HCEC 1CT (cell line): ENCODE measurements around the gene FUCA2.
A peak's percentile ranks its signal among the peaks of the same experiment; 100 is the strongest.
"Not testable (repeated sequence)": the region's sequence is repeated elsewhere in the genome, so short reads cannot be mapped to it uniquely, and the experiment has no call there.

Source experiments
- DNase-seq: peaks from one replicate; pipeline ENCODE4 v3.0.0-alpha.2; 2017

The FUCA2 gene

GRCh38 chr6:143490775-143491174, 20.7 kb downstream of the FUCA2 start:
- DNase-seq: no peak

- DNase-seq: no peak
Observed at GRCh38 chr6:143490244-143490643, 21.3 kb downstream of the FUCA2 start.

GRCh38 chr6:143486752-143487151, 24.8 kb downstream of the FUCA2 start:
- DNase-seq: no peak

GRCh38 chr6:143485967-143486366, 25.6 kb downstream of the FUCA2 start:
- DNase-seq: no peak

DNA sequence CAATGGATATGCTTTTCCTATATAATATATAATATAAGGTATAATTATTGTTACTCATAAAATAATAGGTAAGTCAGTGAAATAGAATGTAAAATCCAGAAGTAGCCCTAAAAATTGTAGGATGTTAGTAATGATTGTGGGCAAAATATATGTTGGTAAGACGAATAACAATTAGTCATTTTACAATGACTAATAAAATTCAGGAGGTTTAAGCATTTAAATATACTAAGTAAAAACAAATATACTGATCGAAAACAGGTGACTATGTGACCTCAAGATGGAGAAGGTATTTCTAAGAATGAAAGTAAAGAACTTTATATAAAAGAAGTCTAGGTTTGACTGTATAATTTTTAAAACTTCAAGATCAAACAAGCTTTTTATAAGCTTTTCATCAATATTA, 28.9 kb downstream of the FUCA2 start:
- DNase-seq: peak; percentile 45

DNA sequence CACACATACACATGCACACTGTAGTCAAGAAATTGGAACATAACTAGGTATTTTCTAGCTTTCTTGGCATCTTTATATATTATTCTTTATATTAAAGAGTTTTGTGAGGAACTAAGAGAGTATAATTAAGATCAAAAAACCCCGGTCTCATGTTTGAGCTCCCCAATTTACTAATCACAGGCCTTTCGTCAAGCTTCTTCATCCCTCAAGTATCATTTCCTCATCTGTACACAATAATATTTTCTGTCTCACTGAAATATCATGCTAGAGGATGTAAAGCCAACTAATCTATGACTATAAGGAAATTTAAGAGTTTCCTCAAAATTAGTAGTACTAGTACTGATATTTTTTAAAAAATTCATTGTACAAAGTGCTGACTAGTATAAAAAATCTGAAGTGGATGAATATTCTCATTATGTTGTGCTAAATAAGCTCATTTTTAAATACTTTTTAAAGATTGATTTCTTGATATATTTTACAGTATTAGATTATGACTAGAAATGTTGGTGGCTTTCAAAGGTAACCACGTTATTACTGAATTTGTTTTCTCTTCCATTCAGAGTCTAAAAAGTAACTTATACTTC, 32.9 kb downstream of the FUCA2 start:
- no peak for DNase-seq

GRCh38 chr6:143476545-143476944, 35.0 kb downstream of the FUCA2 start:
- no peak for DNase-seq

GRCh38 chr6:143471822-143472221, 39.7 kb downstream of the FUCA2 start:
- DNase-seq: no peak

GRCh38 chr6:143468823-143469222, 42.7 kb downstream of the FUCA2 start:
- not testable (repeated sequence) for DNase-seq

DNA sequence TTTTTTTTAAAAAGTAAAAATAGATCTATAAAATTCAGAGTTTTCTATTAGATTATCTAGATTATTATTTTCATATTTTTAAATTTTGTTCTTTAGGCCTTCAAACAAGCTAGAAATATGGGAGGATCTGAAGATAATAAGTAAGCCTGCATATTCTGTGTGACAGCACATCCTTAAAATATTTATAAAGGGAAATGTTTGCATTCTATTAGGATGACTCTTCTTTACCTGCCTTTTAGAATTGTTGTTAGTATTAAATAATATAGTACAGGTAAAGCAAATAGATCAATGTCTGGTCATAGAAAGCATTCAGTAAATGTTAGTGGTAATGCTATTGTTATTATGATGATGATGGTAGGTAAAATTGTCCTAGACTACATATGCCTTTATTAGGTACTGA, 43.5 kb downstream of the FUCA2 start:
- no peak for DNase-seq

- no peak for DNase-seq
Observed at GRCh38 chr6:143465546-143465945, 46.0 kb downstream of the FUCA2 start.

- DNase-seq: peak; percentile 50
Observed at GRCh38 chr6:143457563-143458359, 53.8 kb downstream of the FUCA2 start.

- DNase-seq: peak; percentile 23
Observed at GRCh38 chr6:143451531-143451930, 60.0 kb downstream of the FUCA2 start.

DNA sequence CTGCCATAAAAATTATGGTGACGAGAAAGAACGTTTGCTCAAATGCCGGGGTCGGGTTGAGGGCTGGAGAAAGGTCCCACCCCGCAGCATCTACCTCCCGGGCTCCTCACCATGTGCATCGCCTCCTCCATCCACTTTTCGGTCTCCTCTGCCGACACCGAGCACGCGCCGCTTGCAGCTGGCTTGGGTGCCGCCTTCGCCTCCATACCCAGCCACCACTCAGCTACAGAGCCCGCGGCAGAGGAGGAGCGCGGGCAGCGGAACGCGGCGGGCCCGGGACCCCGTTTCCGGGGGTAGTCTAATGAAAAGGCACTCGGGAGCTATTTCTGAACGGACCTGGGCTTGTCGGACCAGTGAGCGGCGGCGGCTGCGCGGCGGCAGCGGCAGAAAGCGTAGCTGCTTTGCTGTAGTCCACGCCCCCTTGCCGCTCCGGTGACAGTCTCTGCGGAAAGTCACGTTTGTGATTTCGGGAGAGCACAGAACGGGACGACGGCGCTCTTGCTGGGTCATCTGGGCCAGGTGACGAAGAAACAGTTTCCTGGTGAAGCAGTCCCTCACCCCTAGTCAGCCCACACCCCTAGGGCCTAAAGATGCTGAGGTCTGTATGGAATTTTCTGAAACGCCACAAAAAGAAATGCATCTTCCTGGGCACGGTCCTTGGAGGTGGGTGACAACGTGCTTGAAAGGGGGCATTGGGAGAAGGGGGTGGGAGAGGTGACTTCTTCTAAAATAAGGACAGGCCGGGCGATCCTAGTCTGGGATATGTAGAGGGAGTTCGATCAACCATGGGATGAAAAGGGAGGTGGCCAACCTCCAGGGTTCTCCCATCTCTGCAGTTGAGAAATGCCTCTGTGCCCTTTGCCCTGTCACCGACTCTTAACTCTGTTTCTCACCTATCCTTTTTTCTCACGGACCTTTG, 60.8 kb downstream of the FUCA2 start, which contains the start of the genes ADAT2 and PEX3:
ADAT2 (minus strand) TSS at position 243 of the 919 bp plus-strand sequence; CDS start at position 206, 37 bp downstream.
PEX3 (plus strand) TSS at position 353 of the 919 bp plus-strand sequence; CDS start at position 591, 238 bp downstream.
- peak; percentile 96 for DNase-seq

DNA sequence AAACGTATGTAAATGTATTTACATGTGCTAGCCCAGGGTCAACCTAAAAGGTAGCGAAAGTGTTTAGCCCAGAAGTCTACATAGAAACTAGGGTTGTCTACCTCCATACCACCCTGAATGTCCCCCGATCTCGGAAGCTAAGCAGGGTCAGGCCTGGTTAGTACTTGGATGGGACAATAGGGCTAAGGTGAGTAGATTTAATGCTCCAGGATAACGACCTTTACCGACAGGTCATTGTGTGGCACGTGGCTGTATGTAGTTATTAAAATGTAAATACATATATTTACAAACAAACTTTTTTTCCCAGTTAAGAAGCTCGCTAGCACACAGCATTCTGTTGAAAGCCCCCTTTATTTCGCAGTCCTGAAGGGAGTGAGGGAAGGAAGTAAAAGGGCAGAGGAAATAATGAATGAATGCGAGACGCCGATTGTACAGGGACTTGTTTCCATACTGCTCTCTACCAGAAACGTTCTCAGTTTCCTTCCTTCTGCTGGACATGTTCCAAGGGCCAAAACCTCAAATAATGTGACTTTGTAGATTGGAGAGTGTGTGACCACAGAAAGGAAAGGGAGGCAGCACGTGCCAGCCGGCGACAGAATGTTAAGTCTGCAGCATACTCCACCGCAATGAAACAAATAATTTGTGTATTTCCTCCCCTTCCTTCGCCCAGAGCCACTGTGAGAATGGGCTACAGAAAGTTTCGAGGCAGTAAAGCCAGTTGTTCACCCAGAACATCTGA, 61.6 kb downstream of the FUCA2 start:
- DNase-seq: peak; percentile 22

DNA sequence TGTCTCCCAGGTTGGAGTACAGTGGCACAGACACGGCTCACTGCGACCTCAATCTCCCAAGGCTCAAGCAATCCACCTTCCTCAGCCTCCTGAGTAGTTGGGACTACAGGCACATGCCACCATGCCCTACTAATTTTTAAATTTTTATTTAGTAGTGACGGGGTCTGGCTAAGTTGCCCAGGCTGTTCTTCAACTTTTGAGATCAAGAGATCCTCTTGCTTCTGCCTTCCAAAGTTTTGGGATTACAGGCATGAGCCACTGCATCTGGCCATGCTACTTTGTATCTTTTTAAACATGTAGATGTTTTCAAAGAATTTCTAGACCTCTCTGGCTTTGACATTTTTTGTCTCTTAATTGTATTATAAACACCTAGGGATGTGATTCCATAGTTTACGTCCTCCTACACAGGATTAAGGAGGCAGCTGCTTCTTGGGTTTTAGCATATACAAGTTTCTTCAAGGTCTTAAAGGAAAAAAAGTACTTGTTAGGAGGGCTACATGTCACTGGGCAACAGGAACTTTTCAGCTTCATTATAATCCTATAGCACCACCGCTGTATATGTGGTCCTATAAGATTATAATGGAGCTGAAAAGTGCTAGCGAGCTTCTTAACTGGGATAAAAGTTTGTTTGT, 62.3 kb downstream of the FUCA2 start:
- DNase-seq: no peak

- DNase-seq: not testable (repeated sequence)
Observed at GRCh38 chr6:143447865-143448264, 63.7 kb downstream of the FUCA2 start.
